Kasumi-1 (cell line): ENCODE data around the gene PRM3.

Source experiments
- DNase-seq, 2 experiments: peaks; one replicate each; lab custom pipeline; 2025; lab: John Stamatoyannopoulos, UW

PRM3 gene

DNA sequence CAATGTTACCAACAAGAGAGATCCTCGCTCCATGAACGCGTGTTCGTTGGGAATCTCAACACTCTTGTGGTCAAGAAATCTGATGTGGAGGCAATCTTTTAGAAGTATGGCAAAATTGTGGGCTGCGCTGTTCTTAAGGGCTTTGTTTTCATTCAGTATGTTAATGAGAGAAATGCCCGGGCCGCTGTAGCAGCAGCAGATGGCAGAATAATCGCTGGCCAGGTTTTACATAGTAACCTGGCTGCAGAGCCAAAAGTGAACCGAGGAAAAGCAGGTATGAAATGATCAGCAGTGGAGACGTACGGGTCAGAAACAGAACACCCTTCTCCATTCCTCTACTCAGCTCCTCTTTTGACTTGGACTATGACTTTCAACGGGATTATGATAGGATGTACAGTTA, 30.8 kb downstream of the PRM3 start:
- DNase-seq, result no peak

DNA sequence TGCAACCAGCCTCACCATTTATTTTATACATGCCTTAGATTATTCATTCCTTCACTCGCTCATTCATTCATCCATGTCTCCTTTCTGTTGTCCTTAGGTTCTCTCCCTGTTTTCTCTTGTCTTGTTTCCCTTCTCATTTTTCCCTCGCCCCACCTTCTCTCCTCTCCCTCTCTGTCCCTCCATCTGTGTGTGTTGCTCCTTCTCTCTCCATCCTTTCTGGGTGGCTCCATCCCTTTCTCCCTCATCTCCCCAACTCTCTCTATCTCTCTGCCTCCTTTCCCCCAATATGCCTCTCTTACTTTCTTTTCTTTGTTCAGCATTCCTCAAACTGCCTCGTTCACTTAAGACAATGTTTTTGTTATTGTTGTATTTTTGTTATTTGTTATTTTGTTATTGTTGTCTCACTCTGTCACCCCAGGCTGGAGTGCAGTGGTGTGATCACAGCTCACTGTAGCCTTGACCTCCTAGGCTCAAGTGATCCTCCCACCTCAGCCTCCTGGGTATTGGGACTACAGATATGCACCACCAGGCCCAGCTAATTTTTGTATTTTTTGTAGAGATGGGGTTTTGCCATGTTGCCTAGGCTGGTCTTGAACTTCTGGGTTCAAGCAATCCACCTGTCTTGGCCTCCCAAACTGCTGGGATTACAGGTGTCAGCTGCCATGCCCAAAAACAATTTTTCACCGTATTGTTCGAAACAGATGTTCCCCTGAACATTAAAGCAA, 31.8 kb downstream of the PRM3 start:
- DNase-seq, result no peak

- no peak for DNase-seq
Measured at GRCh38 chr16:11240636-11241473, 32.6 kb downstream of the PRM3 start.

- no peak for DNase-seq
Measured at GRCh38 chr16:11239644-11240632, 33.5 kb downstream of the PRM3 start.

DNA sequence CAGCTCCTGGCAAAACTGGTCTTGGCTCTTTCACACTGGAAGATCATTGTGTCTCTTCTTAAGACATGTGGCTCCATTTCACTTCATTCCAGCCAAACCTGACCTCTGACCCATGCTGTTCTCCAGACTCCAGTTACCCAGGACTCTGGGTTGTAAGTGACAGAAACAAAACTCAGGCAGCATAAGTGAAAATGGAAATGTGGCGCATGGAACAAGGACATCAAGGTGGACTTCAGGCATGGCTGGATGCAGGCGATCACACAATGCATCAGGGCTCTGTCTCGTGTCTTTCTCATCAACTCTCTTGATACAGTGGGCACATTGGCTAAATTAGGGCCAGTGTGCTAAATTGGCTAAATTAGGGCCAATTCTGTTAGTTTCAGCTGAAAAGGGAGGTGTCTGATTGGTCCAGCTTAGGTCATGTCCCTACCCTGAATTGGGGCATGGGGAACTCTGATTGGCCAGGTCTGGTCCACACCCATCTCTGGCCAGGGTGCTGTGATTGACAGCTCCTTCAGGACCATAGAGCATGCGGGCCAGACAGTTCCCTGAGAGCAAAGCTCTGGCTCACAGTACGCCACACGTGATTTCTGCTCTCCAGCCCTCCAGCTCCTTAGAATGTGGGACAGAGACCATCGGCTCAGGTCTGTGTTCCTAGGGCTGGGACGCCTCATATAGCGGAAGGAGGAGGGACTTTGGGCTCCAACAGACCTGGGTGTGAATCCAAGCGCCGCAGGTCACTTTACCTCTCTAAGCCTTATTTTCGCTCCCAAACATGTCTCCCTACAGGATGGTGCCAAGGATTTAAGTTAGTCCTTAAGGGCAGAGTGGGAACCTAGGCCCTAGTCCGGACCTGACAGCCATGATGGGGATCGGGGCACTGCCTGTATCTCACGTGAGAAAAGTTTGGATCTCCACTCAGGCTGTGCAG, 34.9 kb downstream of the PRM3 start:
- no peak for DNase-seq

DNA sequence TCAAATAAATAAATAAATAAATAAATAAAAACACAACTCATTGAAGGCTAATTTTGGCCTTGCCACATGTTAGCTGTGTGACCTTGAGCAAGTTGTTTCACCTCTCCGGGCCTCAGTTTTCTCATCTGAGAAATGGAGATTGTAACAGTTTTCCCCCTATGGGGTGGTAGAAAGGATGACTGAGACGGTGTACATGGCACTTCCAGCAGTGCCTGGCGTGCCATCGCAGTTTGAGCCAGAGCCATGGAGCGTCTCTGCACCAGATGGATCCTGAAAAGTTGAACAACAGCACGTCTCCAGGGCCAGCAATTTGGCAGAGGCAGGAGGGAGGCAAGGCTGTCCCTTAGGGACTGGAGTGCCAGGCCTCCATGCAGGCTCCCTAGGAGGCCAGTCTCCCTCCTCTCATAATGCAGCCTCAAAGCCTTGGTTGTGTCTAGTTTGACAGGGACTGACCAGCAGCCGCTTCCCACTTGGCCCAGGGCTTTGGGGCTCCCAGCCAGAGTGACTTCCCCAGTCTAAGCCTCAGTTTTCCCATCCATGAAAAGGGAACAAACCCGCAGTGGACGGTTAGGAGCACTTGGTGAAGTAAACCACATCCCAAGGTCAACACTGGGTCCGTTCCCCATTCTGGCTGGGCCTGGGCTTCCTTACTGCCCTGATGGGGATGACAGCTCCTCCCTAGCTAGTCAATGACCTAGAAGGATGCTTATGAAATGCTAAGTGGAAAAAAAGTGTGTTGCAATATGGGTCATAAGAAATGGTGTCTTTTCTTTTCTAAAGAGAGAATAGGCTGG, 36.8 kb downstream of the PRM3 start:
- DNase-seq, result no peak

DNA sequence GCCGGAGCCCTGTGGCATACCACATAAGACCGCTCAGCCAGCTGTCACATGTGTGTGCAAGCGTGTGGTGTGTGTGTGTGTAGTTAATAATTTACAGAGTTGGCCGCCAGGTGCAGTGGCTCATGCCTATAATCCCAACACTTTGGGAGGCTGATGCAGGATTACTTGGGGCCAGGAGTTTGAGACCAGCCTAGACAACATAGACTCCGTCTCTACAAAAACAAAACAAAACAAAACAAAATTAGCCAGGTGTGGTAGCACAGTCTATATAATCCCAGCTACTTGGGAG, 37.8 kb downstream of the PRM3 start:
- no peak for DNase-seq

GRCh38 chr16:11234884-11235702, 38.3 kb downstream of the PRM3 start:
- no peak for DNase-seq

- no peak for DNase-seq
Measured at GRCh38 chr16:11233727-11234376, 39.6 kb downstream of the PRM3 start.

DNA sequence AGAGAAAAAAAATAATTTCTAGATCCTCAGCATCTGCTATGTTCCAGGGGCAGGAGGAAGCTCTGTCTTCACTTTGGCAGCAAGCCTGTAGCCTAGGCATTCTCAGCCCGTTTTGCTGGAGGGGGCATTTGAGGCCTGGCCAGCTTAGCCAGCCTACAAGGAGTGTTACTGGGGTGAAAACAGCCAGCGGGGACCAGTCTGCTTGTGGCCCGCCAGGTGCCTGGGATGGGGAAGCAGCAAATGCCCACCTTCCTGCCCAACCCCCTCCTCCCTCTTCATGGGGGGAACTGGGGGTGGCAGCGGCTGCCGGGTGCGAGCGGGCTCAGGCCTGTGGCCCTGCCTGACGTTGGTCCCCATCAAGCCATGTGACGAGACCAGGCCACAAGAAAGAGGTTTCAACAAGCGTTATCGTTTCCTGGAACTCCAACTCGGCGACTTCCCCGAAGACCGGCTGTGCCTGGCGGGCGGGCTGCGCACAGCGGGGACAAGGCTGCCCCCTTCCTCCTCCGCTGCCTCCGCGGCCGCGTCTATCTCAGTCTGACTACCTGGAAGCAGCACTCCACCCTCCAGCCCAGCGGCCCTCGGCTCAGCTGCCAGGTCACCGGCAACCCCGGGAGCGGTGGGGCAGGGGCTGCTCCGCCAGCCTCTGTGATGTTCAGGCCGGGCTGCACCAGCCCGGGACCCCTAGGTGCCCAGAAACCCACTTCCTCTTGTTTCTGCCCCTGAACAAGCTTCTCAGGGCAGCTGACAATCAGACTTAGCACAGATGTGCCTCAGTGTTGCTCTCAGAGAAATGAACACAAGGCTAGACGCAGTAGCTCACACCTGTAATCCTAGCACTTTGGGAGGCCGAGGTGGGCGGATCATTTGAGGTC, 40.3 kb downstream of the PRM3 start:
- DNase-seq, result peak; percentile 35 to 49

- no peak for DNase-seq
Measured at GRCh38 chr16:11232302-11232851, 41.1 kb downstream of the PRM3 start.

- no peak for DNase-seq
Measured at GRCh38 chr16:11231367-11231970, 42.0 kb downstream of the PRM3 start.

- DNase-seq, result no peak
Measured at GRCh38 chr16:11229906-11230305, 43.5 kb downstream of the PRM3 start.

DNA sequence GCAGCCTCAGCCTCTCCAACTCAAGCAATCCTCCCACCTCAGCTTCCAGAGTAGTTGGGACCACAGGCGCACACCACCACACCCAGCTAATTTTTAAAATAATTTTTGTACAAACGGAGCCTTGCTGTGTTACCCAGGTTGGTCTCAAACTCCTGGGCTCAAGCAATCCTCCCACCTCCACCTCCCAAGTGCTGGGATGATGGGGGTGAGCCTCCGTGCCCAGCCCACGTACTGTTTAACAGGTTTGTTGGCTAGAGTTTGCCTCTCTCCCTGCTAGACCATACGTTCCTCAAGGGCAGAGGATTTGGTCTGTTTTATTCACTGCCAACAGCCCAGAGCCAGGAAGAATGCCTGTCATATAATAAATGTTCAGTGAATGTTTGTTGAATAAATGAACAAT, 44.0 kb downstream of the PRM3 start:
- no peak for DNase-seq

GRCh38 chr16:11225677-11226549, 47.5 kb downstream of the PRM3 start:
- no peak for DNase-seq
